GM21528 (cell line): ENCODE results near the gene ZSCAN2.

Source experiments
- ATAC-seq: cut with Tn5 transposase; IDR thresholded peaks from one replicate; pipeline ENCODE4 v1.9.1; 2021; ENCODE audit warnings: mild to moderate bottlenecking, moderate library complexity; ENCODE audit not compliant: unreplicated experiment, low FRiP score

Gene ZSCAN2

GRCh38 chr15:84598250-84598649, 2.6 kb upstream of the ZSCAN2 start:
- peak; percentile 40 for ATAC-seq

GRCh38 chr15:84598993-84599392, 1.8 kb upstream of the ZSCAN2 start:
- no peak for ATAC-seq

- ATAC-seq: no peak
Observed at GRCh38 chr15:84599906-84600305, 903 bp upstream of the ZSCAN2 start.

GRCh38 chr15:84600331-84600686, 500 bp upstream of the ZSCAN2 start:
- peak; percentile 18 for ATAC-seq

- no peak for ATAC-seq
Observed at GRCh38 chr15:84601555-84601838, 688 bp downstream of the ZSCAN2 start.

- ATAC-seq: no peak
Observed at GRCh38 chr15:84603630-84604379, 3.0 kb downstream of the ZSCAN2 start.

- no peak for ATAC-seq
Observed at GRCh38 chr15:84604826-84605553, 4.2 kb downstream of the ZSCAN2 start.

GRCh38 chr15:84605554-84605882, 4.7 kb downstream of the ZSCAN2 start:
- ATAC-seq: no peak

GRCh38 chr15:84606653-84607120, 5.9 kb downstream of the ZSCAN2 start:
- ATAC-seq: no peak

- ATAC-seq: no peak
Observed at GRCh38 chr15:84608707-84609284, 8.0 kb downstream of the ZSCAN2 start.

GRCh38 chr15:84609818-84610525, 9.2 kb downstream of the ZSCAN2 start:
- no peak for ATAC-seq

GRCh38 chr15:84611631-84612030, 10.8 kb downstream of the ZSCAN2 start:
- ATAC-seq: no peak

GRCh38 chr15:84616235-84616634, 15.4 kb downstream of the ZSCAN2 start:
- ATAC-seq: no peak

GRCh38 chr15:84620626-84621025, 19.8 kb downstream of the ZSCAN2 start:
- ATAC-seq: no peak

- no peak for ATAC-seq
Observed at GRCh38 chr15:84621358-84621979, 20.7 kb downstream of the ZSCAN2 start.

GRCh38 chr15:84624359-84624758, 23.6 kb downstream of the ZSCAN2 start:
- no peak for ATAC-seq

GRCh38 chr15:84625123-84625522, 24.3 kb downstream of the ZSCAN2 start:
- no peak for ATAC-seq

GRCh38 chr15:84629033-84629432, 28.2 kb downstream of the ZSCAN2 start:
- no peak for ATAC-seq

- ATAC-seq: no peak
Observed at GRCh38 chr15:84631706-84632272, 31.0 kb downstream of the ZSCAN2 start.
